ENCODE data around the gene SPAG5. TPM values are rescaled to one million over a fixed set of nuclear protein-coding genes. Genes with fewer than 3 reads are reported as not detected.

SPAG5 gene
- total and polyA plus RNA-seq, 10 of the 15 experiments (the other 5 are each of a cell fraction or from before 2014, with no cell fraction given): 73.5 to 171 (median 106) TPM

DNA sequence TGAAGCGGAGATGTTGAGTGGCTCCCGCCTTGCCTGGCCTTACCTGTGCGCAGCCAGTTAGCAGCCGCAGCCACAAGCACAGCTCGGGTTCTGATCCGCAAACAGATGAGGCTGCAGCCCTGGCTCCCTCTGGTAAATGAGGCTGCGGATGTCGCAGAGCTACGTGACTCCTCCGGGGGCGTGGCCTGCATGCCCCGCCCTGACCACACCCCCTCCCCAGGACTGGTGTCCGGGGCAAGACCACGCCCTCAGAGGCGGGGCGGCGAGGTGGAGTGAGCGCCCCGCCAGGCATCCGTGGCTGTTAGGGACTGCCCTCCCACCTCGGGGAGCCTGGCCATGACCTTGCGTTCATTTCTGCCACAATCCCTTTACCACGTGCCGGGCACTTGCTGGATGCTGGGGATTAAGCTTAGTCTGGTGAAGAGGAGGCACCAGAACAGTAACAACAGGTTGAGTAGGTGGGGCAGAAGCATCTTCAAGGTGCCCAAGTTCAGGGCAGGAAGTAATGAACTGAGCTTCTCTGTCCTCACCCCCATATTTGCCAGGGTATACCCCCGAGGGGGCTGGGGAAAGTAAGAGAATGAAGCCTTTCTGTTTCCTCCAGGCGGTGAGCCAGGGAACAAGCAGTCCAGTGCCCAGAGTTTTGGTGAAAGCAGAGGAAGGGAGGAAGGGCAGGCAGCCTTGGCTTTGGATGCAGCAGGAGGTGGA is 21.9 kb downstream of the SPAG5 start, which contains the start of gene ALDOC (continued):
- TF ChIP-seq NKRF (conservative IDR thresholded peaks at IDR 0.05): 0 out of 2 replicates have a peak, but pooled peaks have one; percentile 59
- TF ChIP-seq, protein P1, sequence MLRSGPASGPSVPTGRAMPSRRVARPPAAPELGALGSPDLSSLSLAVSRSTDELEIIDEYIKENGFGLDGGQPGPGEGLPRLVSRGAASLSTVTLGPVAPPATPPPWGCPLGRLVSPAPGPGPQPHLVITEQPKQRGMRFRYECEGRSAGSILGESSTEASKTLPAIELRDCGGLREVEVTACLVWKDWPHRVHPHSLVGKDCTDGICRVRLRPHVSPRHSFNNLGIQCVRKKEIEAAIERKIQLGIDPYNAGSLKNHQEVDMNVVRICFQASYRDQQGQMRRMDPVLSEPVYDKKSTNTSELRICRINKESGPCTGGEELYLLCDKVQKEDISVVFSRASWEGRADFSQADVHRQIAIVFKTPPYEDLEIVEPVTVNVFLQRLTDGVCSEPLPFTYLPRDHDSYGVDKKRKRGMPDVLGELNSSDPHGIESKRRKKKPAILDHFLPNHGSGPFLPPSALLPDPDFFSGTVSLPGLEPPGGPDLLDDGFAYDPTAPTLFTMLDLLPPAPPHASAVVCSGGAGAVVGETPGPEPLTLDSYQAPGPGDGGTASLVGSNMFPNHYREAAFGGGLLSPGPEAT (IDR thresholded peaks at IDR 0.05; ENCODE audit: low read depth): 0 out of 2 replicates have a peak, but pooled peaks have one; percentile 26
- TF ChIP-seq, protein P2, sequence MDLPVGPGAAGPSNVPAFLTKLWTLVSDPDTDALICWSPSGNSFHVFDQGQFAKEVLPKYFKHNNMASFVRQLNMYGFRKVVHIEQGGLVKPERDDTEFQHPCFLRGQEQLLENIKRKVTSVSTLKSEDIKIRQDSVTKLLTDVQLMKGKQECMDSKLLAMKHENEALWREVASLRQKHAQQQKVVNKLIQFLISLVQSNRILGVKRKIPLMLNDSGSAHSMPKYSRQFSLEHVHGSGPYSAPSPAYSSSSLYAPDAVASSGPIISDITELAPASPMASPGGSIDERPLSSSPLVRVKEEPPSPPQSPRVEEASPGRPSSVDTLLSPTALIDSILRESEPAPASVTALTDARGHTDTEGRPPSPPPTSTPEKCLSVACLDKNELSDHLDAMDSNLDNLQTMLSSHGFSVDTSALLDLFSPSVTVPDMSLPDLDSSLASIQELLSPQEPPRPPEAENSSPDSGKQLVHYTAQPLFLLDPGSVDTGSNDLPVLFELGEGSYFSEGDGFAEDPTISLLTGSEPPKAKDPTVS (IDR thresholded peaks at IDR 0.05; ENCODE audit: low read depth, low read length): no peak
- TF ChIP-seq NR2C1 (IDR thresholded peaks at IDR 0.05): peak; percentile 47; the same call in 1 of the 2 replicates
- TF ChIP-seq BACH1 (IDR thresholded peaks at IDR 0.05; ENCODE audit: borderline replicate concordance): peak; percentile 77; the same call in 1 of the 2 replicates
- TF ChIP-seq, protein P3, sequence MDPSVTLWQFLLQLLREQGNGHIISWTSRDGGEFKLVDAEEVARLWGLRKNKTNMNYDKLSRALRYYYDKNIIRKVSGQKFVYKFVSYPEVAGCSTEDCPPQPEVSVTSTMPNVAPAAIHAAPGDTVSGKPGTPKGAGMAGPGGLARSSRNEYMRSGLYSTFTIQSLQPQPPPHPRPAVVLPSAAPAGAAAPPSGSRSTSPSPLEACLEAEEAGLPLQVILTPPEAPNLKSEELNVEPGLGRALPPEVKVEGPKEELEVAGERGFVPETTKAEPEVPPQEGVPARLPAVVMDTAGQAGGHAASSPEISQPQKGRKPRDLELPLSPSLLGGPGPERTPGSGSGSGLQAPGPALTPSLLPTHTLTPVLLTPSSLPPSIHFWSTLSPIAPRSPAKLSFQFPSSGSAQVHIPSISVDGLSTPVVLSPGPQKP (IDR thresholded peaks at IDR 0.05; ENCODE audit: low read depth, low read length): no peak
- no peak for TF ChIP-seq NFXL1 (IDR thresholded peaks at IDR 0.05; ENCODE audit: borderline replicate concordance)
- no peak for TF ChIP-seq EZH2 (IDR thresholded peaks at IDR 0.05; ENCODE audit: borderline replicate concordance, control insufficient read depth, low read depth, low read length)
- TF ChIP-seq, protein P4, sequence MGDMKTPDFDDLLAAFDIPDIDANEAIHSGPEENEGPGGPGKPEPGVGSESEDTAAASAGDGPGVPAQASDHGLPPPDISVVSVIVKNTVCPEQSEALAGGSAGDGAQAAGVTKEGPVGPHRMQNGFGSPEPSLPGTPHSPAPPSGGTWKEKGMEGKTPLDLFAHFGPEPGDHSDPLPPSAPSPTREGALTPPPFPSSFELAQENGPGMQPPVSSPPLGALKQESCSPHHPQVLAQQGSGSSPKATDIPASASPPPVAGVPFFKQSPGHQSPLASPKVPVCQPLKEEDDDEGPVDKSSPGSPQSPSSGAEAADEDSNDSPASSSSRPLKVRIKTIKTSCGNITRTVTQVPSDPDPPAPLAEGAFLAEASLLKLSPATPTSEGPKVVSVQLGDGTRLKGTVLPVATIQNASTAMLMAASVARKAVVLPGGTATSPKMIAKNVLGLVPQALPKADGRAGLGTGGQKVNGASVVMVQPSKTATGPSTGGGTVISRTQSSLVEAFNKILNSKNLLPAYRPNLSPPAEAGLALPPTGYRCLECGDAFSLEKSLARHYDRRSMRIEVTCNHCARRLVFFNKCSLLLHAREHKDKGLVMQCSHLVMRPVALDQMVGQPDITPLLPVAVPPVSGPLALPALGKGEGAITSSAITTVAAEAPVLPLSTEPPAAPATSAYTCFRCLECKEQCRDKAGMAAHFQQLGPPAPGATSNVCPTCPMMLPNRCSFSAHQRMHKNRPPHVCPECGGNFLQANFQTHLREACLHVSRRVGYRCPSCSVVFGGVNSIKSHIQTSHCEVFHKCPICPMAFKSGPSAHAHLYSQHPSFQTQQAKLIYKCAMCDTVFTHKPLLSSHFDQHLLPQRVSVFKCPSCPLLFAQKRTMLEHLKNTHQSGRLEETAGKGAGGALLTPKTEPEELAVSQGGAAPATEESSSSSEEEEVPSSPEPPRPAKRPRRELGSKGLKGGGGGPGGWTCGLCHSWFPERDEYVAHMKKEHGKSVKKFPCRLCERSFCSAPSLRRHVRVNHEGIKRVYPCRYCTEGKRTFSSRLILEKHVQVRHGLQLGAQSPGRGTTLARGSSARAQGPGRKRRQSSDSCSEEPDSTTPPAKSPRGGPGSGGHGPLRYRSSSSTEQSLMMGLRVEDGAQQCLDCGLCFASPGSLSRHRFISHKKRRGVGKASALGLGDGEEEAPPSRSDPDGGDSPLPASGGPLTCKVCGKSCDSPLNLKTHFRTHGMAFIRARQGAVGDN (IDR thresholded peaks at IDR 0.05): peak; percentile 77
- TF ChIP-seq EP300 (IDR thresholded peaks at IDR 0.05; ENCODE audit: borderline replicate concordance in 1 of 2, control insufficient read depth in 1 of 2, low read depth in 2 of 2, low read length in 2 of 2): no peak
- no peak for TF ChIP-seq STAT1 (conservative IDR thresholded peaks at IDR 0.05)
- no peak for TF ChIP-seq GABPA (IDR thresholded peaks at IDR 0.05; ENCODE audit: low read depth)
- no peak for TF ChIP-seq ASH2L (IDR thresholded peaks at IDR 0.05; ENCODE audit: borderline replicate concordance, low read depth)
- no peak for TF ChIP-seq CHD1 (IDR thresholded peaks at IDR 0.05; ENCODE audit: low read depth, low read length)
- TF ChIP-seq BCL11A (IDR thresholded peaks at IDR 0.05; ENCODE audit: low read depth, low read length): no peak
- TF ChIP-seq SMARCA5 (IDR thresholded peaks at IDR 0.05): no peak
- TF ChIP-seq IKZF2 (IDR thresholded peaks at IDR 0.05): no peak
- no peak for TF ChIP-seq SUPT20H (IDR thresholded peaks at IDR 0.05; ENCODE audit: borderline replicate concordance, control insufficient read depth, low read depth, low read length)
- TF ChIP-seq CREB1 (IDR thresholded peaks at IDR 0.05; ENCODE audit: low read depth): peak; percentile 52; the same call in 1 of the 2 replicates

Measured in GM12878 (cell line).